HG02884 (cell line): ENCODE data around the gene ALS2.
"Not testable (repeated sequence)": the region's sequence is repeated elsewhere in the genome, so short reads cannot be mapped to it uniquely, and the experiment has no call there.

Experiments
- ATAC-seq: cut with Tn5 transposase; IDR thresholded peaks from one replicate; pipeline ENCODE4 v1.9.1; 2021; ENCODE audit warnings: mild to moderate bottlenecking, moderate library complexity; ENCODE audit not compliant: unreplicated experiment

Gene ALS2

DNA sequence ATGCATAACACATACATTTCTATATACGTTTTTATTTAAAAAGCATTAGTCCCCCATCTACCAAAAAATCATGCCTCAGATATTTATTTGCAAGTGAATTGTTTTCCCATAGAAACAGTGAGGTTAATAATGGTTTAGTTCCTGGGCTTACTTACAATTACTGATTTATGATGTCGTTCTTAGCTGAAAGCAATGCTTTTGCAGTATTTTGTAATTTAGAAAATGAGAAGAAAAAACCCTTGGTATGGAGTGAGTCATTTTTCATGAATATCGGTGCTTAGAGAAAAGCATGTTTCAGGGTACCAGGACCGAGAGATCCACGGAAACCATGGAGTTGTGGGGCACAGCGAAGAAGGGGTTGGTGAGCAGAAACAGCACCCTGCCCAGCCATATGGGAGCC lies 13.6 kb upstream of the ALS2 start:
- no peak for ATAC-seq

DNA sequence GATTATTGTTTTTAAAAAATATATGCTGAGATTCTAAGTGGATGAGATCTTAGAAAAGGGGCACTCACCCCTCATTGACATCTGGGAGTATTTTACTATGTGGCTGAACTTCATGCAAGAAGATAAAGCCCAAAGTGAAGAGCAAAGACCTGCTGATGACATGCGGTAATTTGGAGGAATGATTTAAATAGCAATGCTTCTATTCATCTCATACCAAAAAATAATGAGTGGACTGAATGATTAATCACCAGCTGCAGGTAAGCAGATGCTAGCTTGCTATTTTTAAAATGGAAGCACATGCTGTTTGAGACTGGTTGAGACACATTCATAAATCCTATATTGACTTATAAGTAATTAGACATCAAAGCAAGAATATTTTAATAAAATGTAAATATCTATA lies 12.9 kb upstream of the ALS2 start:
- ATAC-seq, result no peak

DNA sequence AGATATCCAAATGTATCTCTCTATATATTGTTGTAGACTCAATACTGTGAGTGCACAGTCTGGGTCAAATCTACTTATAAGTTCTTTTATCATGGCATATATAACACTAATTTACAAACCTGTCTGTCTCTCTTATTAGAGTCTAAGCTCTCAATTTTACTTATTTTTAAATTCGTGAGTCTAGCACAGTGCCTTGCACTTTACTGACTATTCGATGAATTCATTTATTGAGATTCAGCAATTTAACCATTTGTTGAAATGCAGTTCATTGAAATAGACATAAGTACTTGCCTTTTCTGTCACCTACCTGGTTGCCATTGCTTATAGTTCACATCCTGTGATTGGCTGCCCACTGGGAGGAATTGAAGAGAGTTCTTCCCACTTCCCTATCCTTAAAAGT lies 10.3 kb upstream of the ALS2 start:
- no peak for ATAC-seq

DNA sequence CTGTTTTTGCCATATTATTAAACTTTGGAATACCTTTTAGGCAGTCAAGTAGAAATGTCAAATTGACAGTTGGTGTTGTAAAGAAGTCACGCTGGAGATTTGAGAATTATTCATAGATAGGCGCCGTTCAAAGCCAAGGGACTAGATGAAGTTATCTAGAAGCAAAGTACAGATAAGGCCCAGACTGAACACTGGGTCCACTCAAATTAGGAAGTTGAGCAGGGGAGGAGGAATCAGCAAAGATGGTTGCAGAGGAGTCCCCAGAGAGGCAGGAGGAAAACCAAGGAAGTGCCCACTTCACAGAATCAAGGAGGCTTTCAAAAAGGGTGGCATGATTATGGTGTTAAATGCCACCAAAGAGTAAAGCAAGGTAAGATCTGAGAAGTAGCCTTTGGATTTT lies 9.6 kb upstream of the ALS2 start:
- ATAC-seq, result no peak

DNA sequence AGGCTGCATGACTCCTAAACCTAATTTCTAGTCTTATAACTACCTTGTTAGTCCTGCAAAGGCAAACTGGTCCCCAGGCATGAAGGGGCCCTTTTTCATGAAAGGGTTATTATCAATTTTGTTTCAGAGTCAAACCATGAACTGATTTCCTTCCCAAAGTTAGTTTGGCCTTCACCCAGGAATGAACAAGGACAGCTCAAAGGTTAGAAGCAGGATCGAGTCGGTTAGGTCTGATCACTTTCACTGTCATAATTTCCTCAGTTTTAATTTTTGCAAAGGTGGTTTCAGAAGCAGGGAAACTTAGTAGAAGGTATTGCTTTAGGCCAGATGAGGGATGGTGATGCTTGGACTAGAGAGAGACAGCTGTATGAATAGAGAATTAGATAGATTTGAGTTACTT lies 8.7 kb upstream of the ALS2 start:
- no peak for ATAC-seq

DNA sequence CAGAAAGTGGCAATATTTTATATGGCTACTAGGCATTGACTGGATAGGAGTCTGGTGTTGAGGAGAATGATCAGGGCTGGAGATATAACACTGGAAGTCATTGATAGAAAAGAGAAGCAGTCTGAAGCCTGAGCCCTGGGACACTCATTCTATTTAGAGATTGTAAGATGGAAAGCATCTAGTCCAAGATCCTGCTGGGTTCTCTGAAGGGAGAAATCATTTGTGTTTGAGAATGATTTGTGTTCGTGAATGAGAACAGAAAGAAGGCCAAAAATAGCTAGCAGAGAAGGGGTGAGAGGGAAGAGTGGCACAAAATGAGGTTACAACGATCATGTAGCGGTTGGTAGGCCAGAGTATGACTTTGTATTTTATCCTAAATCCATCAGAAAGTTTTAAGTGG lies 7.6 kb upstream of the ALS2 start:
- ATAC-seq, result no peak

DNA sequence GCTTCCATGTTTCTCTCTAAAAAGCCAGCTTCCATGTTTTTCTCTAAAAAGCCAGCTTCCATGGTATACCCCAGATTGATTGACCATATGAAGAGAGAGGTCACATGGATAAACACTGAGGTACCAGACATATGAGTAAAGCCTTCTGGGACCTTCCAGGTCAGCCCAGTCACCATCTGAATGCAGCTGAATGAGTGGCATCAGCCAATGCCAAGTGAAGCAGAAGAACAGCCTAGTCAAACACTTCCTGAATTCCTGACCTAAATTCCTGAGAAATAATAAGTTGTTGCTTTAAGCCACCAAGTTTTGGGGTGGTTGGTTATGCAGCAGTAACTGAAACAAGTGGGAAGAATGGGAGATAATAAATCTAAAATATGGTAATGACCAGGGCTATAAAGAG lies 5.7 kb upstream of the ALS2 start:
- ATAC-seq, result no peak

DNA sequence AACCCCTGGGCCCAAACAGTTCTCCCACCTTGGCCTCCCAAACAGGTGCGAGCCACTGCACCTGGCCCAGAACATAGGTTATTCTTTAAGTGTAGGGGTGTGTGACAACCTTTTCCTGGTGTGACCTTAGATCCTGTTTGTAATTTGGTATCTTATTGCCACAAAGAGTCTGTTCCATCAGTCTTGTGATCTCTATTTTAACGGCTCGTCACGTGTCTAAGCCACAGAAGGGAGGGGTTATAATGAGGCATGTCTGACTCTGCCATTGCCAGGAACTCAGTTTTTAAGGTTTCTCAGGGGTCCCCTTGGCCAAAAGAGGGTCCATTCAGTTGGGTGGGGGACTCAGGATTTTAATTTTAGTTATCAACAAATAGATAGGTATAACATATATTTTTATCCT lies 4.4 kb upstream of the ALS2 start:
- no peak for ATAC-seq

DNA sequence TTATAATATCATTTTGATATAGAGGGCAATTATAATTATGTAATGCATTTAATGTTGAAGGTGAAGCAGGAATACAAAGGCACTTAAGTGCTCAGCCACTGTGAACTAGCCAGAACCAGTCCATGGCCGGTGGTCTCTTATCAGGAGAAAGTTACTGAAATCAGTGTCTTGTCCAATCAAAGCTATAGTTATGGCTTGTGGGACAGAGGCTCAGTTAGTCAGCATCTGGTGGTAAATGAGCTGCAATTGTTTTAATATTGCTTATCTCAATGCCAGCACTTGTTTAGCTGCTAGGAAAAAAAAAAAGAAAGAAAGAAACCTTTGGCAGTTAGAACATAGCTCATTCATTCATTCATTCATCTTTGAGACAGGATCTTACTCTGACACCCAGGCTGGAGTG lies 3.8 kb upstream of the ALS2 start:
- no peak for ATAC-seq

DNA sequence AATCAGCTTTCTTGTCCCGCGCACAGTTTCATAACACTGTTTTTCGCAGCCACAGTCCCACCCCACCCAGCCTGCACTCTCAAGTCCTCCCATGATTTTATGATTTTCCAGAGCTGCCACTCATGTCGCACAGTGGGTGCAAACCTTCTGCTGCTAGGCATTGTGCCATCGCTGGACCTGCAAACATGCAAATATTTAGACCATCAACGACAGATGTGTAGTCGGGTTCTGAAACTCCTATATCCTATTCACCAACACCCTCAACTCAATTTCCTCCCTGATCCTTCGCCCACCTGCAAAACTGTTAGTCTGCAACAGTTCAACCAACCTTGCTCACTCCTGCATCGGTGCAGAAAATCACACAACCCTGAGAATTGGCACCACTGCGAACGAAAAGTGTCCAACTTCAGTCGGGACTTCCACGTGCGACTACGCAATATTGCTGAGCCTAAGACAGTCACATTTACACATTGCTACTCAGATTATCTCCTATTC lies 871 bp upstream of the ALS2 start:
- no peak for ATAC-seq

DNA sequence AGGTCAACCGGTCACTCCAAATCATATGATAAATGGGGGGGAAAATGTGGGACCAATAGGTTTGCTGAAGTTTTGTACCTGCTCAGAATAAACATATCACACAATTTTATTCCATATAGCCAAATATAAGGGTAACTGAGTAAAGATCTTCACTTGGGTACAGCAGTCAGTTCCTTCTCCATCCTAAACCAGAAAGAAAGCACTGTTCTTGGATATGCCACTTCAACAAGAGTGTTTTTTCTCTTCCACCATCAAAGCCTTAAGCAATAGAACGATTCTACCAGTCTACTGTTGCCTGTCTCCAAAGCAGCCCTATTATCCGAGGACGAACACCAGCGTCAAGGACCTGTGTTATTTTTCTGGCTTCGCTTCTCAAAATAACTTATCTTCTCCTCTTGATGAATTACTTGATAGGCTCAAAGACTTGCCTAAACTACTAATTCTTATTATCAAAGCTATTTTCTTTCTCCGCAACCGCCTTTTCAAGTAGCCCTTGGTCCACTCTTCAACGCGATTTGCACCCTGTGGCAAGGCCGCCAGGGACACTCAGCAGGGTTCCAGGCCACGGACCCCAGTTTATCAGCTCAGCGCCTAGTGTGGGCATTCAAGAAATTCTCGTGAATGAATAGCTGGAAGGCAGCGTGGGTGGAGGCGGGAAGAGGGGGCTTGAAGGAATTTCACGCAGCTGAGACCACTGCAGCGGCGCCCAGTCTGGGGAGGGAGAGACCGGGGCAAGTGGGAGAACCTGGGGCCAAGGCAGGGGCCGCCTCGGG lies 646 bp downstream of the ALS2 start:
- ATAC-seq, result peak; percentile 11

DNA sequence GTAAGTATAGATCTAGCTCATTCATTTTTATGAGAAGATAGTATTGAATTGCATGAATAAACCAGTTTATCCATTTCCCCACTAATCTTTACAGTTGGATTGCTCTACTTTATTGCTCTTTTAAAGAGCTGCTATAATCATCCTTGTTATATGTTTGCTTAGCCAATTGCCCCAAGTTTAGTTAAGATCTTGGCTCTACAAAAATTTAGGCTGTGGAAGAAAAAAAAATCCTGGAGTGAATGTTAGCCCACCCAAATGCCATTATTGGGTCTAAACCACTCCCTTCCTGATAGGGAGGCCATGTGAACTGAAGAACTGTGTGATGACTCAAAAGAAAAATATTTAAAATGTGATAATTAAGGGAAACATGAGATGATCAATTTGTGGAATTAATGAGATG lies 2.9 kb downstream of the ALS2 start:
- ATAC-seq, result no peak

DNA sequence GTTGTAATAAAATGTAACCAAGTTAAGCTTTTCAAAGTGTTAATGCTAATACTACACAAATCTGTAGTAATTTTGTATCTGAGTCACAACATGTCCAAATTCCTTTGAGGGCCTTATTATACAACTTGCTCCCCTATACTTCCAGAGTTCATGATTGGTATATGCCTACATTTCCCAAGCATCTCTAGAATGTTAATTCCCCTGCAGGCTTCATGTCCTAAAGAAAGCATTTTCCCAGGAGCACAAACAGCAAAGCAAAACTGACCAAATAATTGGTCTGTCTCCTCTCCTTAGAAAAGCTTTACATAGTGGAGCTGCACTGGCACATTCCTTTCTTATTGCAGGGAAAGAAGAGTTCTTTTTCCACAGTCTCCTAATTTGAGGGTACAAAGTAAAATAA lies 3.7 kb downstream of the ALS2 start:
- no peak for ATAC-seq

DNA sequence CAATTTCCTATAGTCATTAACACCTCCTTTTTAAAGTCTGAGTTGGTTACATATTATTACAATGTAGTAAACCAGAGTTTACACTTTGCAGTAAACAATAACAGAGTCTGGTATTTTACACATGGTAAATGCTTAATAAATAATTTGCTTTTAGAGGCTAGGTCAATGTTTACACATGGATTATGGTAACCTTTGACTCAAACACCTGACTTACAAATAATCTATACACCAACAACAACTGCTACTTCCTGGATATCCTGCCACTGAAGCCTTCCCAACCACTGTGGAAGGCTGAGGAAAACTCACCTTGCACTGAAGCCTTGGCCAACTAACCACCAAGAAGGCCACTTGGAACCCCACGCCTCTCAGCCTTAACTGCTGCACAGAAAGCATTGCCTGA lies 5.4 kb downstream of the ALS2 start:
- no peak for ATAC-seq

DNA sequence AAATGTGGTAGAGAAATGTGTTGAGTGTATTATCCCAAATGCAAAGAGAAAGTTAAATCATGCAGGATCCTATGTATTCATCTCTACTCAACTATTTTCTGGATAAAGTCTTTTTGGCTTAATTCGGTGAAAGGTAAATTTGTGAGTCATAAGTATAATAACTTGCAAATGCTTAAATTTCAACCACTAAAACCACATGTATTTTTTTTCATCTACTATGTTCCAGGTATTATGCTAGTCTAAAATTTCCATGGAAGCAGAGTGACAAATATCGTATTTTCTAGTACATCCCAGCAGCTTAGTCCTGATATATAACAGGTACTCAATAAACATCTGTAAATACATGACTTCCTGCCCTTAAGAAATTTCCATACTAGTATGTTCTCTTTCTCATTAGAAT lies 6.2 kb downstream of the ALS2 start:
- no peak for ATAC-seq

DNA sequence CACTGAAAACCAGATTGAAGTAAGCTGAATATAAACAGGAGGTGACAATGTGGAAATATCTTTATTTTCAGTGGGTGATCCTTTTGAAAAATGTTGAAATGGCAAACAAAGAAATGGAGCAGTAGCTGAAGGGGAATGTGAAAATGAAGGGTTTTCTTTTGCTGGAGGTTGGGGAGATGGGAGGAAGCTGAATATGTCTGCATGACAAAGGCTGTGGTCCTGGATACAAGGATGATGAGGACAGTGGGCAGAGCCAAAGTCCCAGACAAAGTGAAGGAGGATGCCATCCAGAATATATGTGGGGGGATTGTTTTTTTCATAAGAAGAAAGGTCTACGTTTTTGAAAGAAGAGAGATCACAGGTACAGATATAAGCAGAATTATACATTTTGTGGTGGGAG lies 6.7 kb downstream of the ALS2 start:
- ATAC-seq, result no peak

DNA sequence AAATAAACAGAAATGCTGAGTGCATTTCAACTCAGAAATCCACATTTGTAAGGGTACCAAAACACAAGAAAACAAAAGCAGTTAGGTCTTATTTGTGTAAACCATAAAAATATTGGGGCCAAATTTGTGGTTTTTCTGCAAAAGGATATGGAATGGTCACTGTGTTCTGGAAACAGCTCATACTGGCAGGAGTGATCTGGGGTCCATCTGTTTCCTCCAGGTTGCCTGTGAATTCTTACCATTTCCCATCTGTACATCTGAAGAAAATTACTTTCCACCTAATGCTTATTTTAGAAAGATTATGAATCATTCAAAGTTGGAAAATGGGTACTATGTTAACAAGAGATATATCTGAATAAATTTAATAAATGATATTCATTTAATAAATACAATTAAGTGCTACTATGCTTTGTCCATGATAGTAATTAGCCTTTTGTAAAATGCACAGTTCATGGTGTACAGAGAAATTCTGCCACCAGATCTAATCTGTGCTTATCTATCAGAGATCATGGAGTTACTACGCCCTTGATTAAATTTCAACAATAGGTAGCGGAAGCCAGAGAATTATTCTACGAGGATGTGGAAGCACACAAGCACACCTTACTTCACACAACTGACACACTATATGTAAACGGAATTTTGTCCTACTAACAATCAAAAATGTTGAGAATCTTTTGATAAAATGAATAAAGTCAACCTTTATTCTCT lies 10.9 kb downstream of the ALS2 start:
- ATAC-seq, result no peak

DNA sequence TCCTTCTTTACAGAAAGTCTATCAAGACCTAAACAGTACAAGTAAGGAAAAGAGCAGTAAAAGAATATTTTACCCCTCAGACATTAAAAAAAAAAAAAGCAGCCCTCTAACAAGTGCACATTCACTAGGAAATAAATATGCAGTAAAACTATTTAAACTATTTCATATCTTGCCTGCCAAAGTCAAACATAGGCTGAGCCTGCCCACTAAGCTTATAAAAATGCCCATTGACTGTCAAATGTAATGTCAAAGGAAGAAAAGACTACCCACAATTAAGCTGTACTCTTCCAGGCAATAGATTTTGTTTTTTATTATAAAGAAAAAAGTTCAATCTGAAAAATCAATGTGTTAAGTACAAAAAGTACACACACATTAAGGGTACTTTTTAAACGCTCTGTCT lies 11.8 kb downstream of the ALS2 start:
- no peak for ATAC-seq

DNA sequence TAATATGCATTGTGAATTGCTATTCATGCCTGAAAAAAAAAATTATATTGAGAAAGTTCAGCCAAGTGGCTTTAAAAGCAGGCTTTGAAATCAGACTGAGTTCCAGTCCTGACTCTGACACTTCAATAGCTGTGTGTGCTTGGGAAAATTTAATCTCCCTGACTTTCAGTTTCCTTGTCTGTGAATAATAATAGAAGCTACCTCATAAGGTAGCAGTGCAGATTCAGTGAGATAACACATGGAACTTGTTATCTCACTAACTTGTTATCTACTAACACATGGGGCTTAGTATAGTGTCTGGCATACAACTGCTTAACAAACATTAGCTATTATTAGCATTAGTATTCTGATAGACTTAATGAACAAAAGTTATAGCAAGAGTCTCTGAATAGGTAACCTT lies 14.9 kb downstream of the ALS2 start:
- ATAC-seq, result no peak

DNA sequence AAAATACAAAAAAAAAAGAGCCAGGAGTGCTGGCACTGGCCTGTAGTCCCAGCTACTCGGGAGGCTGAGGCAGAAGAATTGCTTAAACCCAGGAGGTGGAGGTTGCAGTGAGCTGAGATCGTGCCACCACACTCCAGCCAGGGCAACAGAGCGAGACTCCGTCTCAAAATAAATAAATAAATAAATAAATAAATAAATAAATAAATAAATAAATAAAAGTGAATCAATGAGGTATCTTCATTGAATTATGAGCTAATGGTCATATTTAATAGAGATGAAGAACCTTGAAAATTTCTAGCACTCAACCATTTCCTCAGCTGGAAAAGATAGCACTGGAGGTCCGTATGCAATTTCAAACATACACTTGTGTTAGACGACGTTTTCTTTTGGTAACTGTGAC lies 16.3 kb downstream of the ALS2 start:
- not testable (repeated sequence) for ATAC-seq

DNA sequence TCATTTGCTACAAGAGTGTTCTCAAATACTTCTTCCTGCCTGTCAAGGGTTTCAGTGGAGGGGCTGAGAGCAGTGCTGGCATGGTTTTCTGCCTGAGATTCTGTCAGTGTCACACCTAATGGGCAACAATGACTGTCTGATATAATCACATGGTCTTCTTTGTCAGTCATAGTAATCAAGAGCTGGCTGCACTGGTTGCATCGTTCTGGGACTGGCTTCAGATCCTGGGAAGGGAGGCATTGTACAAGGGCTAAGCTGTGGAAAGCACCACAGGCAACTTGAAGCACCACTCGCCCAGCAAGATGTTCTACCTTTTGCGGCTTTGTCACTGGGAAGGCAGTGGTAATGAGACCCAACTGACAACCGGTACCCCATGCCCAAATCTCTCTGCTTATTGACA lies 19.6 kb downstream of the ALS2 start:
- ATAC-seq, result no peak

DNA sequence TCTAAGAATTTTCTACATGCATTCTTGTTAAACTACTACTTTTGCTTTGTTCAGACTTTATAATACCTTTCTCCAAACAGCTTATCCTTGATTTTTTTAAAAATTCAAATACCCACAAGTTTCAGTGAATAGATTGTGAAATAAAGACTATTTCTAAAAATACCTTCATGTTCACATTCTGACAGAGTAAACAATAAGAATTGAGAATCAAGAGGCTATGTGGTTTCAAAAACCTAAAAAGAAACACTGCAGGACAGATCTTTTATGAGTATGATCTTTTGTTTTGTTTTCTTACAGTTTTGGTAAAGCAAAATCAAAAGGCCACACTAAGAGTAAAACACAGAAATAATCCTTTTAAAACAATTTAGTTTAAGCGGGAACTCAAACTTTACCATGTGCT lies 21.2 kb downstream of the ALS2 start:
- no peak for ATAC-seq

DNA sequence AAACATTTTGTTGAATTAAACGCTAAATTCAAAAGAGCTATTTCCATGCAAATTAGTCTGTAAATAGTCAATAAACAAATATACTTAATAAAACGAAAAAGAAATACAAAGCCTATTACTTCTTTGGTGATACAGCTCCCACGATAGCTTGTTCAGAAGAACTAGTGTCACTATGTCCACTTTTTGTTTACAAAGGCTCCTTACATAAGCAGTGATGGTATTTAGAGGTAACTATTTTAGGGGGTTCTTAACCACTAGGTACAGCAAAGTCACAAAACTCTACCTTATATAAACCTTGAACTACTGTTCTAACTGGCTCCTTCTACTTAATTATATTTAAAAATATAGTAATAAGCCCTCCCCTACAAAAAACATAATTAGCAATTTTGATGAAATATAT lies 21.9 kb downstream of the ALS2 start:
- no peak for ATAC-seq
